Right forelimb (tissue), 1 donor: ENCODE results near the gene ZFR2.
A peak's percentile ranks its signal among the peaks of the same experiment; 100 is the strongest.

ENCODE experiments used
- DNase-seq: peaks from one replicate; pipeline ENCODE4 v3.0.0-alpha.2; 2018

The ZFR2 gene

DNA sequence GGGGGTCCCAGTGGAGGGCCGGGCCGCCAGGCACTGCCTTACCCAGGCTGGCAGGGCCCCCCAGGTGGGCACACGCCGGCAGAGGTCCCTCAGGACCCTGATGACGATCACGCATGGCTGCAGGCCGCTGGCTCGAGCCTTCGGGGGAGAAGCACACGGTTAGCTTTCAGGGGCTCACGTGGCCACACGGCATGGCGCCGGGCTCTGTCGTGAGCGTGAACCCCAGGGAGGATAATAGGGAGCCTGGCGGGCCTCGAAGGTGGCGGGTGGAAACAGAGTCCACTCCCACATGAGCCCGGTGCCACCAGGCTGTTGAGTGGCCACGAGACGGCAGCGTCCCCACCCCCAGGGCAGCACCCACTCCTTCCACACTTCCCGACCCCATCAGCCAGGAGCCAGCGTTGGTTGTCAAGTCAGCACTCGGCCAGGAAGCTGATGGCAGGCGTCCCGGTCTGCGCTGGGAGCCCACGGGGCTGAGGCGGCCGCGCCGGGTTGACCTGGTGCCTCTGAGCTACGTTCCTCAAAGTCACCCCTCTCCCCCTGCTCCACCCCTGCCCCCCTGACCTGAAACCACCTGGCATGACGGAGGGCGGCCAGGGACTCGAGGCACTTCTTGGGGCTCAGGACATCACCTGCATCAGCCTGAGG lies 58.0 kb downstream of the ZFR2 start:
- no peak for DNase-seq

DNA sequence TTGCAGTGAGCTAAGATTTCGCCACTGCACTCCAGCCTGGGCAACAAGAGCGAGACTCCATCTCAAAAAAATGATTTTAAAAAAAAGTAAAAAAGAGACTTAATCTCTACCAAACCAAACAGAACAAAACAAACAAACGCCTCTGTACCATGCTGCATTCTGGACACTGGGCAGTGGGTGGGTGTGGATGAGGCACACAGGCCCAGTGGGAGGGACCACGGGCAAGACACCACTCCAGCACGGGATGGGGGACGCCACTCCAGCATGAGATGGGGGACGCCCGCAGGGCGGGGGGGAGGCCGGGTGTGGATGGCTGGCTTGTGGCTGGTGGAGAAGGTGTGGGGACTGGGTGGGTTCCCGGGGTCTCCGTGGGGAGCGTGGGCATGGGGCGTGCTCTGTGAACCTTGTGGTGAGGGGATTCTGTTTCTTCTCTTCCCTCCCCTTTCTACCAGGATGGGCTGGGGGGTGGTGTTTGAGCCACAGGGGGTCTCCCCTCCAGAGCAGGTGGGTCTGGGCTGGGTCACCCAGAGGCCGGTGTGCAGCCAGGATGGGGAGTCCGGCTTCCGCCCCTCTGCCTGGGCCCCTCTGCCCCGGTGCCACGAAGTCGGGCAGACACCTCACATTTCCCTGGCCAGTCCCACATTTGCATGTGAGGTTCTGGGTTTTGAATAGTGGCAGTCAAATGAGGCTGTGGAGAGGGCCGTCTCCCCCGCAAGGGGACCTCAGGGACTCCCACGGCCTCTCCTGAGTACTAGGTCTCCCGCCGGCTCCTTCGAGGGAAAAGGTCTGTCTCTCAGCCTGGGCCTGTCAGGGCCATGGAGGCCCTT lies 58.7 kb downstream of the ZFR2 start:
- DNase-seq, result no peak

DNA sequence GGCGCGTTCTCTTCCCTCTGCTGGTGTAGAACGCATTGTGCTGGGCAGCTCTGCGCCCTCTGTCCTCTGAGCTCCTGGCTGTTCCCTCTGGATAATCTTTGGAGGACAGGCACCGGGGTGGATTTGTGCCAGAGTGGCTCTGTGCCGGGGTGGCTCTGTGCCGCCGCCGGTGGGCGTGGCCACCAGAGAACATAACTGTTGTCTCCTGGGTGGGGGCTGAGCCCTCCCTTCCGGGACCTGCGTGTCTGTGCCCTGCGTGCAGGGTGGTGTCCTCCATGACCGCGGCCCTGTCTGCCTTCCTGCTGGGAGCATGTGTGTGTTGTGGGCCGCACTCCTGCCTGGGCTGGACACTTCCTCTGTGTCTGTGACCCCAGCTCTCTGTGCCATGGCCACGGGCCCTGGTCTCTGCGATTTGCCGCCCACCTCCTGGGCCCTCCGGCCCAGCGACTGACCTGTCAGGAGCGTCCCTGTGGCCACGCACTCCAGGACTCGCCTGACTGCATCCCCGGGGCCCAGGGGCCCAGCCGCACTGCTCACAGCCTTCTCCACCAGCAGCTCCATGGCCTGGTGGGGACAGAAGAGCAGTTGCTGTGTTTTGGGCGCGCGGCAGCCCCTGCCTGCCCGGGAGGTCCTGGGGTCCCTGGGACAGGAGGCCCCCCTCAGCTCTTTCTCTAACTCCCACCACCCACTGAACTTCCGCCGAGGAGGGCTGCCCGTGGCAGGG lies 60.3 kb downstream of the ZFR2 start:
- DNase-seq, result no peak

GRCh38 chr19:3807574-3808354 lies 61.1 kb downstream of the ZFR2 start:
- no peak for DNase-seq

GRCh38 chr19:3807131-3807480 lies 61.7 kb downstream of the ZFR2 start:
- no peak for DNase-seq

GRCh38 chr19:3805859-3806258 lies 63.0 kb downstream of the ZFR2 start:
- DNase-seq, result no peak

DNA sequence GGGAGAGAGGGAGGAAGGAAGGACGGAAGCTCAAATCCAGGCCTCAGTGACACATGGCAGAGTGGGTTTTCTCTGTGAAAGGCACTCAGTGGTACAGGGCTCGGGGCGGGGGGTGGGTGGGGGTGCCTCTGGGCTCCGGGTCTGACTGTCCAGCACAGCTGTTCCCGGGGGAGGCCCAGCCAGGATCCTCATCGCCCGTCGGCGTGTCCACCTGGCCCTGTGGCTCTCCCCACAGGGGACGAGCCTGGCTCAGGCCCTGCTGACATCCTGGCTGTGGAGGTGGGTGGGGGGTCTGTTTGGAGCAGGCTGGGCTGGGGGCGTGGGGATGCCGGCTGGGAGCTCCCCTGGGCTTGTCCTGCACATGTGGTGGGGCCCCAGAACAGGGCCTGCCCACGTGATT lies 64.4 kb downstream of the ZFR2 start:
- no peak for DNase-seq

DNA sequence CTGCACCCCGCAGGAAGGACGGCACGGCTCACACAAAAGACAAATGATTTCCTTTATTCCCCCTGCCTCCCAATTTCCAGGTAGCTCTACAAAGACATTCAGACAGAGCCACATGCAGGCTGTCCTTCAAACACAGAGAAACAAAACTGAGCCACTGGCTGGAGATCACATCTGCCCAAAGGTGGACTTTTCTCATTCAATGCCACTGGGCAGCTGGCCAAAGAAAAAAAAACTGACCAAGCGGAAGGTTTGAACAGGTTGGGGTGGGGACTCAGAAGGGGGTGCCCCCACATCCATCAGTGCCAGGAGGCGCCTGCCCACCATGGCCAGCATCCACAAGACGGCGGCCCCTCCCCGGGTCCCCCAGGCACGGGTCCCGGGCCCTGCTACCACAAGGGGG lies 64.9 kb downstream of the ZFR2 start:
- DNase-seq, result no peak

- no peak for DNase-seq
These were observed 65.5 kb downstream of the ZFR2 start for GRCh38 chr19:3803114-3803888.

DNA sequence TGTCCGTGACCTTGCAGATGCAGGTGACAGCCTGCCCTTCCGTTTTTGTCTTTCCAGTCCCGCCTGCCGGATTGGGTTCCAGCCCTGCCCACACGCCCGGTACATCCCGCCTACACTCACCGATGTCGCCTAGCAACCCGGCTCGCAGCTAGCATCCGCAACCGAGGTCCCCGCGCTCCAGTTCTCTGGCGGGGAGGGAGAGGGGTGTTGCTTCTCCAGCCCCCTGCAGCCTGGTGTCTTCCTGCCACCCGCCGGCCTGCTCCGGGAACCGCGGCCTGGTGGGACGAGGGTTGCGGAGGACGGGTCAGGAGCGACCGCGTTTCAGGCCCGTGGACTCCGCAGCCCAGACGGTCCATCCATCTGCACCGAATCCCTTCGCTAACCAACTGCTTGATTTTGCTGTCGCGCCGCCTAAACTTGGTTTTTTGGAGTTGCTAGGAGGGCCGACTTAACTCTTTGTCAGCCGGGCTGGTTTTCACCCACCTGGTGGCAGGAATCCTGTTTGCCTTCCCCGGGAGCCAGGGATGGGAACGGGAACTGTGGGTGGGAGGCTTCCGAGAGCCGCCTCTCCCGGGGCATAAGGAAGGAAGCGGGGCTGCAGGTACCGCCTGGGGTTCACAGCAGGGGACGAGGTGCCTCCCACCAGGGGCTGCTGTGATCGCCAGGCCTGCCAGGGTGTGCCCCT lies 67.3 kb downstream of the ZFR2 start:
- DNase-seq, result peak; percentile 77

DNA sequence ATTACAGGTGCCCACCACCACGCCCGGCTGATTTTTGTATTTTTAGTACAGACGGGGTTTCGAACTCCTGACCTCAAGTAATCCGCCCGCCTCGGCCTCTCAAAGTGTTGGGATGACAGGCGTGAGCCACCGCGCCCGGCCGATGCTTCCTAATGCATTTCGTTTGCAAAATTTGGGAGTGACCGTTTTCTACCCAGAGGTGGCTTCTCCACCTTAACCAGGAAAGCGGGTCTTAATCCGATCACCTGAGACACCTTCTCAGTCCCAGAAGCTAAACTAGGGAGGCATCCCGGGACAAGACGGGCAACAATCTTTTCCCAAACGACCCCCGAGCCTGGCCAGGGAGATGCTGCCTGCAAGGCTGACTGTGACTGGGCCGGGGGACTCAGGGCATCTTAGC lies 67.8 kb downstream of the ZFR2 start:
- no peak for DNase-seq

- DNase-seq, result no peak
These were observed 70.7 kb downstream of the ZFR2 start for GRCh38 chr19:3798137-3798536.

DNA sequence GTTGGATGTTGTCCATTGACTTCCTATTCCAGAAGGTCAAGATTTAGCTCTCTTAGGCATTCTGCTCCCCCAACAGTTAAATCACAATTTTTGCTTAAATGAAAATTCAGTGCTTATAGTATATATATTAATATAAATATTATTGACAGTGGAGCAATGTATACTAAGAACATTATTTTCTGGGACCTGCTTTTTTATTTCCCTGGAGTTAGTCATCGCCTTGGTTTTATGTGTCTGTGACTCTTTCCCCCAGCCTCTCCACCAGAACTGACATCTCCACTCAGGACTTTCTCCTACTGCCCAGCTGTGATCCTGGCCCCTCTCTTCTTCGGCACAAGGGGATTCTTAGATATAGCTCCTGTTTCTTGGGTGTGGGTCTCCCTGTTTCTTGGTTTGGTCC lies 72.5 kb downstream of the ZFR2 start:
- DNase-seq, result no peak

- no peak for DNase-seq
These were observed 75.0 kb downstream of the ZFR2 start for GRCh38 chr19:3793799-3794198.

DNA sequence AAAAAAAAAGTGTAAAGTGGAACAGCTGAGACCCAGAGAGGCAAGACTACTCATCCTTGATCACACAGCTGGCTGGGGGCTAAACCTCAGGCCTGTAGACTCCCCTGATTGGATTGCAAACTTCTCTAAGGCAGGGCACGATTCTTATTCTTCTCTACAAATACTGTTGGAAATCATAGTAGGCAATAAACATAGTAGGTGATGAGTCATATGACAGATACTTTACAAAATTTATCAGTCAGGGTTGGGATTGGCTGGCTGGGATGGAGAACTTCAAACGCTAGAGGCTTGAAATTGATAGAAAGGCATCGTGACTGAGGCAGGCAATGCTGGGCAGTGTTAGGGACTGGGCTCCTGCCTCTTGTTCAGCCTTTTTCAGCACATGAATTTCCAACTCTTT lies 76.7 kb downstream of the ZFR2 start:
- no peak for DNase-seq

GRCh38 chr19:3790941-3791340 lies 77.9 kb downstream of the ZFR2 start:
- no peak for DNase-seq

DNA sequence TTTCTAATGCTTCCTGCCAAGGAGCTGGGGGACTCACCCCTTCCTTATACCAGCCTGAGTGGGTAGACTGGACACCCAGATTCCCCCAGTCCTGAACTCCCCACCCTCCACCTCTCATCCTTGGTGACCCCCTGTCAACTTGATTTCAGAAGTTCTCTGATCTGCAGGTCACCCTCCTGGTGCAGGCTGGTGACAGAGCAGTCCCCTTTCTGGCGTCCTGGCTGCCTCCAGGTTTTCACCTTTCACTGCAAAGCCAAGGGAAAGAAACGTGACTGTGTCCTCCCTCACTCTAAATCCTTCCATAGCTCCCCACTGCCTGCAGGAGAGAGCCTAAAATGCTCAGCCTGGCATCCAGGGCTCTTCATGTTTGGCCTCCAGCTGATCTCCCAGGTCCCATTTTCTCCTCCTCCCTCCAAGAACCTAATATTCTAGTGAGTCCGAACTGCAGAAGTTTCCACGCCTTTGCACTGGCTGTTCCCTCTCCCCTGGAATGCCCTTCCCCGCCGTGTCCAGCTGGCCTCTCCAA lies 78.6 kb downstream of the ZFR2 start:
- DNase-seq, result no peak

- DNase-seq, result no peak
These were observed 79.7 kb downstream of the ZFR2 start for GRCh38 chr19:3788996-3789778.

DNA sequence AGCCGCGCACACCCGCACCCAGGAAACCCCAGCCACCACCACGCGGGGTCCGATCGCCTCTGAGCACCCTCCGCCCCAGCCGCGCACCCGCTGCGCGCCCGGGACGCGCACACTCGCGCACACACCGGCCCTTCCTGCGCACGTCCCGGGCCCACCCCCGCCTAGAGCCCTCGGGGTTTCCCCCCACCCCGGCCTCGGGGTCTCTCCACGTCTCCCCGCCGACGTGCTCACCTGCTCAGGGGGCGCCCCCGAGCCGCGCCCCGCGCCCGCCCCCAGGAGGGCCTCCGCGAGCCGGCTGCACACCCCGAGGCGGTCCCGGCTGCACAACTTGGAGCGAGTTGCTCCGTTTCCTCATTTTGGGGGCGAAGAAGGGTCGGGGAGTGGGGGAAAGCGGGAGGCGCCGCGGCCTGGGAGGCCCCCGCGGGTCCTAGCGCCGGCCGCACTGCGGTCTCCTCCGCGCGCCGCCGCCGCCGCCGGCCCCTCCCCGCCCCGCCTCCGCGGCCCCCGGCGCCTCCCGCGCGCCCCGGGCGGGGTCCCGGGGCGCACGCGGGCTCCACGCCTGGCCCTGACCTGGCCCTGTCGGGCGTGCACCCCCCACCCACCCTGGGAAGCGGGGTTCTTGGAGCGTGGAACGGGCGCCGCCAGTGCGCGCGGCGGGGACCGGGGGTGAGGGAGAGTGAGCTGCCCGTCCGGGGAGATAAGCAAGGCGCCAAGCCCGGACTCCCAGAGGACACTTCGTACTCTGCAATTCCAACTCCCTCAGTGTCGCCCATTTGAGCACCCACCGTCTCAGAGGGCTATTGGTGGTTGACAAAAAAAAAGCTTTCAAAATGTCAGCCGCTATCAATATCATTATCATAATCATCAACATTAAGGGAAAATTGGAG lies 82.7 kb downstream of the ZFR2 start, which contains the start of gene MATK:
TSS of gene MATK (minus strand) at position 444 of the 887 bp plus-strand sequence. CDS start 1,246 bp downstream, outside the sequence.
- no peak for DNase-seq
